Type B pancreatic cell (in vitro differentiated cells): ENCODE measurements around the gene VRK2. TPM values are rescaled to one million over a fixed set of nuclear protein-coding genes. Genes with fewer than 3 reads are reported as not detected.
"Not testable (repeated sequence)": the region's sequence is repeated elsewhere in the genome, so short reads cannot be mapped to it uniquely, and the experiment has no call there.

Experiments used
- DNase-seq: peaks from one replicate; pipeline ENCODE4 v3.0.0; 2021; ENCODE audit warnings: mixed read lengths; ENCODE audit not compliant: unreplicated experiment; ENCODE audit errors: extremely low spot score
- H3K27ac Mint-ChIP-seq: 2 replicates; pipeline ENCODE4 v1.8.0; 2021; ENCODE audit warnings: mild to moderate bottlenecking, mixed read lengths
- H3K27me3 Mint-ChIP-seq: 2 replicates; pipeline ENCODE4 v1.8.0; 2021; ENCODE audit warnings: mixed read lengths
- H3K36me3 Mint-ChIP-seq: 2 replicates; pipeline ENCODE4 v1.8.0; 2021; ENCODE audit warnings: mixed read lengths
- H3K4me1 Mint-ChIP-seq: one replicate; pipeline ENCODE4 v1.8.0; 2021; ENCODE audit warnings: mixed read lengths; ENCODE audit not compliant: unreplicated experiment
- H3K4me3 Mint-ChIP-seq: 2 replicates; pipeline ENCODE4 v1.8.0; 2021; ENCODE audit warnings: mild to moderate bottlenecking, mixed read lengths
- H3K9me3 Mint-ChIP-seq: 2 replicates; pipeline ENCODE4 v1.8.0; 2021; ENCODE audit warnings: mixed read lengths
- CTCF ChIP-seq: fragments of 200-600 bp; sonication (generic); conservative IDR thresholded peaks from 2 replicates; pipeline ENCODE4 v1.5.0; 2021; ENCODE audit warnings: antibody characterized with exemption, mild to moderate bottlenecking
- total RNA-seq: library from RNA; stranded (reverse); gene quantifications from 2 replicates; pipeline ENCODE4 v1.2.1, GENCODE V29; 2021; ENCODE audit warnings: low replicate concordance

VRK2 gene
- total RNA-seq, 1 donor from 2014 or later = 17.7 TPM

GRCh38 chr2:58109481-58109880 is 62.9 kb downstream of the VRK2 start:
- TF ChIP-seq CTCF = no peak
- H3K4me1 Mint-ChIP-seq = peaks cover 4% of the 10 kb centered on the region
- no peaks in the 10 kb centered on the region for H3K9me3 Mint-ChIP-seq
- H3K27me3 Mint-ChIP-seq = no peaks in the 10 kb centered on the region
- no peak overlapping the region for H3K27ac Mint-ChIP-seq
- H3K36me3 Mint-ChIP-seq = peaks cover 15% of the 10 kb centered on the region
- DNase-seq = no peak
- H3K4me3 Mint-ChIP-seq = no peak overlapping the region

DNA sequence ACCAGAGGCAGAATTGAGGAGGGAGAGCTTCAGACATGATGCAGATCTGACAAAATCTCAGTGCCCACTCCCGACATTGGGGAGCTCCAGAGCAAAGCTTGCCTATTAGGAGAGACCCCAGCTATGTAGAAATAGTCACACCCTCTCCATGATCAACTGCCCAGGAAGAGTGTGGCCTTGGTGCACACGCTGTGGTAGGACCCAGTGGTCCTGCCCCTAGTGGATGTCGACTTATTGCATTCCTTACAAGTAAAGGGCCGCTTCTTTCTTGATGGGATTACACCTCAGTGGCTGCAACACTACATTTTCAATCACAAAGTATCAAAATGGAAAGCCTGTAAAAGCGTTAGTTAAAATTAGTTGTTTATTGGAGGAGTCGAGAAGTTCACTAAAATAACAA is 64.2 kb downstream of the VRK2 start:
- Mint-ChIP-seq H3K4me1 (peaks cover 4% of the 10 kb centered on the region), H3K27me3 (no peaks in the 10 kb centered on the region), H3K27ac (no peak overlapping the region), H3K4me3 (no peak overlapping the region), H3K9me3 (no peaks in the 10 kb centered on the region), H3K36me3 (peaks cover 17% of the 10 kb centered on the region)
- TF ChIP-seq CTCF = no peak
- DNase-seq = no peak

DNA sequence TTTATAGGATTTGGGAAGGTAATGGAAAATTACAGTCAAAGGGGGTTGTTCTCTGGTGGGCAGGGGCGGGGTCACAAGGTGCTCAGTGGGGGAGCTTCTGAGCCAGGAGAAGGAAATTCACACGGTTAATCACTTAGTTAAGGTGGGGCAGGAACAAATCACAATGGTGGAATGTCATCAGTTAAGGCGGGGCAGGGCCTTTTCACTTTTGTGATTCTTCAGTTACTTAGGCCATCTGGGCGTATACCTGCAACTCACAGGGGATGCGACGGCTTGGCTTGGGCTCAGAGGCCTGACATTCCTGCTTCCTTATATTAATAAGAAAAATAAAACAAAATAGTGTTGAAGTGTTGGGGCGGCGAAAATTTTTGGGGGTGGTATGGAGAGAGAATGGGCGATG is 67.0 kb downstream of the VRK2 start:
- not testable (repeated sequence) for H3K27me3 Mint-ChIP-seq, DNase-seq, H3K4me1 Mint-ChIP-seq, H3K9me3 Mint-ChIP-seq
- H3K27ac Mint-ChIP-seq = peak overlapping the region; percentile 90
- peak overlapping the region; percentile 22 for H3K4me3 Mint-ChIP-seq
- H3K36me3 Mint-ChIP-seq = peaks cover 28% of the 10 kb centered on the region

DNA sequence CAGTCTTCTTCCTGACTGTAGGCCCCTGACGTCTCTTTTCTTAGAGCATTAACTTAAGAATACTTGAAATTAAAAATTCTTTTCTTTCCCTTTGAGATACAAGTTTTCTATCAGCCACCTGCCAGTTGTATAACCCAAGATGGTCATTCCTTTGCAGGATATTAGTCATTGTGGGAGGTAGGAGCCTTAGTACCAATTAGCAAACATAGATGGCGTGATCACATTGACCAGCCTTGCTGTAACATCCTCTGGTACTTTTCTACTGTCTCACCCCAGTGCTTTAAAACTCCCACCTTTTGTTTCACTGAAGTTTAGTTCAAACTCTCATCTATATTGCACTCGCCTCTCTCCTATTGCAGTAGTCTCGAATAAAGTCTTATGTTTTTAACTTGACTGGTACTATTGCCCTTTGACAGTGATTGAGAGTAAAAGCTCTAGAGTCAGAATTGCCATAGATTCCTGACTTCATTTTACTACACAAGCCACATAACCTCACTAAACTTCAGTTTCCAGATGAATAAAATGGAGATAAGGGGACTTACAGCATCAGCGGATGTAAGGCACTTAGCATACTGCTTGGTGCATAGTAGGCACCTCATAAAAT is 74.1 kb downstream of the VRK2 start:
- Mint-ChIP-seq H3K27me3 (no peaks in the 10 kb centered on the region), H3K36me3 (peaks cover 33% of the 10 kb centered on the region), H3K27ac (no peak overlapping the region), H3K4me1 (no peaks in the 10 kb centered on the region), H3K4me3 (no peak overlapping the region), H3K9me3 (peaks cover 18% of the 10 kb centered on the region)
- no peak for DNase-seq
- TF ChIP-seq CTCF = no peak

DNA sequence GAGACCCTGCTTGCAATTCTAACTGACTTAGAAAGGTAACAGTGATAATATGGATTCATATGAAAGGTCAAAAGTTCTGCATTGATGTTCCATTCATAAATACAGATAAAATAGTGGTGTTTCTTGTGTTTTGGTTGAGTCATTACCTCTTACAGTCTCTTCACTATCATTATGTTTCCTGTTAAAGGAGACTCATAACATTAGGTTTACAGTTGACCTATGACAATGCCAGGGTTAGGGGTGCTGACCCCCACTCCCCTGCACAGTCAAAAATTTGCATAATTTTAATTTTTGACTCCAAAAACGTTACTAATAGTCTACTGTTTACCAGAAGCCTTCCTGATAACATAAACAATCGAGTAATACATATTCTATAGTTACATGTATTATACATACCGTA is 75.4 kb downstream of the VRK2 start:
- no peak for TF ChIP-seq CTCF
- Mint-ChIP-seq H3K4me1 (no peaks in the 10 kb centered on the region), H3K27me3 (no peaks in the 10 kb centered on the region), H3K4me3 (no peak overlapping the region), H3K27ac (no peak overlapping the region), H3K9me3 (peaks cover 18% of the 10 kb centered on the region), H3K36me3 (peaks cover 29% of the 10 kb centered on the region)
- DNase-seq = no peak

DNA sequence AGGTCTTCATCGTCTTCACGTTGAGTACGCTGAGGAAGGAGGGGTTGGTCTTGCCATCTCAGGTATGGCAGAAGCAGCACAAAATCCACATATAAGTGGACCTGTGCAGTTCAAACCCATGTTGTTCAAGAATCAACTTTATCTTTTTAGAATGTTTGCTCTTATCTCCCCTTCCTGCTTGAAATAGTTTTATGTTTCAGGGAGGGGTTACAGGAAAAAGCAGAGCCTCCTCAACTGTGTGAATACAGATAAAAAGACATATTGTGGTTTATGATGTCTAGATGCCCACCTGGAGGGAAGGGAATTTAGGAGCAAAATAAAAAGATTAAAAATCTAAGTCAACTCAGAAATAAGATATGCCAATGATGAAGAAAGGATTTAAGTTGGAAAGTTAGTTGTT is 75.9 kb downstream of the VRK2 start:
- no peak overlapping the region for H3K4me3 Mint-ChIP-seq
- H3K27me3 Mint-ChIP-seq = no peaks in the 10 kb centered on the region
- H3K4me1 Mint-ChIP-seq = no peaks in the 10 kb centered on the region
- H3K27ac Mint-ChIP-seq = no peak overlapping the region
- peaks cover 16% of the 10 kb centered on the region for H3K9me3 Mint-ChIP-seq
- H3K36me3 Mint-ChIP-seq = peaks cover 27% of the 10 kb centered on the region
- DNase-seq = no peak
- TF ChIP-seq CTCF = no peak
